Right hindlimb (tissue), 1 donor: ENCODE measurements around the gene MBOAT2.

Experiments
- DNase-seq: peaks from one replicate; pipeline ENCODE4 v3.0.0-alpha.2; 2018

Gene MBOAT2

DNA sequence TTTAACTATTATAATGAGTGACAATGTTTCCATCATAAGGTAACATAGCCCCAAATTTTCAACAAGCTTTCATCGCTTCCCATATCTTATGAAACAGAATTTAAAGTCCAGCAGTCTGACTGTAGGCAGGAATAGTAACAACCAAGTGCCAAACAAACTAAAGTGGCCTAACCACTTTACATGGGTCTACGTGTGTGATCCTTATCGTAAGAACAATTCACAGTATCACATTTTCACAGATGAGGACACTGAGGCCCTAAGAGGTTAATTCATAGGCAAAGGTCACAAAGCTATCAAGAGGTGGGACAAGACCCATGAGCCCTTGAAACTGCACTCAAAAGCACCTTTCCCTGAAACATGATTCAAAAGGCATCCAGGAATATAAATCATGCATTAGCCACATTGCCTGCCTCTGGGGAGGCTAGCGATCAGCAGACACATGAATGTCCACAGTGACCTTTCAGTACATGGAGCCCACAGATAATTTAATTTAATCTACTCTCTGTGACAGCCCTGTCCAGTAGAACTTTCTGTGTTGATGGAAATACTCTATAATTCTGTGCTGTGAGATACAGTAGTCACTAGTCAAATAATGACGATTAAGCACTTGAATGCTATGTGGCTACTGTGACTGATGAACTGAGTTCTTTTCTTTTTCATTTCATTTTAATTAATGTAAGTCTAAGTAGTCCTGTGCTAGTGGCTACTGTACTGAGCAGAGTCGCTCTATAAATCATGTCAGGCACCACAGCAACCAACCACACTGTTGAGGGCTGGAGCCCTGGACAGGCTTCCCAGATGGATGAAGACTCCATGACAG is 196.4 kb downstream of the MBOAT2 start:
- DNase-seq, result no peak

GRCh38 chr2:8805278-8806210 is 197.9 kb downstream of the MBOAT2 start:
- DNase-seq, result no peak

GRCh38 chr2:8803658-8804379 is 199.7 kb downstream of the MBOAT2 start:
- DNase-seq, result peak; percentile 32

GRCh38 chr2:8802741-8803140 is 200.7 kb downstream of the MBOAT2 start:
- DNase-seq, result no peak
